GM19240 (cell line): ENCODE results near the gene MAGEA11.
"Not testable (repeated sequence)": the region's sequence is repeated elsewhere in the genome, so short reads cannot be mapped to it uniquely, and the experiment has no call there.

ENCODE experiments used
- DNase-seq: peaks from one replicate; pipeline ENCODE4 v3.0.0; 2011; ENCODE audit warnings: low spot score; ENCODE audit not compliant: insufficient read length

The MAGEA11 gene, protein sequence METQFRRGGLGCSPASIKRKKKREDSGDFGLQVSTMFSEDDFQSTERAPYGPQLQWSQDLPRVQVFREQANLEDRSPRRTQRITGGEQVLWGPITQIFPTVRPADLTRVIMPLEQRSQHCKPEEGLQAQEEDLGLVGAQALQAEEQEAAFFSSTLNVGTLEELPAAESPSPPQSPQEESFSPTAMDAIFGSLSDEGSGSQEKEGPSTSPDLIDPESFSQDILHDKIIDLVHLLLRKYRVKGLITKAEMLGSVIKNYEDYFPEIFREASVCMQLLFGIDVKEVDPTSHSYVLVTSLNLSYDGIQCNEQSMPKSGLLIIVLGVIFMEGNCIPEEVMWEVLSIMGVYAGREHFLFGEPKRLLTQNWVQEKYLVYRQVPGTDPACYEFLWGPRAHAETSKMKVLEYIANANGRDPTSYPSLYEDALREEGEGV

DNA sequence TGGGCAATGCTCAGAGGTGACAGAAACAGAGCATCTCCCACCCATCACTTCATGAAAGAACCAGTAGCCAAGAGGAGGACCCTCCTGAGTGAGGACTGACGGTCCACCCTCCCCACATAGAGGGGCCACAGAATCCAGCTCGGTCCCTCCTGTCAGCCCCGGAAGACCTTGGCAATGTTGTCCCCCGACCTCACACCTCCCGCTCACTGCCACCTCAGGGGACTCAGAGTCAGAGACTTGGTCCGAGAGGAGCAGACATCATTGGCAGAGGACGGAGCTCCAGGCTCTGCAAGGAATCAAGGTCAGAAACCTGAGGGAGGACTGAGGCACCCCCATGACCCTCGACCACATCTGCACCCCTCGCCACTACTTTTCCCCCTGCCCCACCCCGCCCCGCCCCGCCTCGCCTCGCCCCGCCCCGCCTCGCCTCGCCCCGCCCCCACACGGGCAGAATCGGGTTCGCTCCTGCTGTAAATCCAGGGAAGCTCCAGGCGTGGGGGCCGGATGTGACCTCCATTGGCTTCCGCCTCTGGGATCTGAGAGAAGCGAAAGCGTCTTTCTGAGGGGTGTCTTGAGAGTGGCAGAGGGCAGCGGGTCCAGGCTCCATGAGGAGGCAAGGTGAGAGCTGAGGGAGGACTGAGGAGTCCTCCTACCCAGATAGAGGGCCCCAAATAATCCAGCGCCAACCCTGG lies at the start of gene MAGEA11:
Gene MAGEA11, plus strand, starts transcription at position 516 of the 692 bp plus-strand sequence. CDS start 1,100 bp downstream, outside the sequence.
- no peak for DNase-seq

DNA sequence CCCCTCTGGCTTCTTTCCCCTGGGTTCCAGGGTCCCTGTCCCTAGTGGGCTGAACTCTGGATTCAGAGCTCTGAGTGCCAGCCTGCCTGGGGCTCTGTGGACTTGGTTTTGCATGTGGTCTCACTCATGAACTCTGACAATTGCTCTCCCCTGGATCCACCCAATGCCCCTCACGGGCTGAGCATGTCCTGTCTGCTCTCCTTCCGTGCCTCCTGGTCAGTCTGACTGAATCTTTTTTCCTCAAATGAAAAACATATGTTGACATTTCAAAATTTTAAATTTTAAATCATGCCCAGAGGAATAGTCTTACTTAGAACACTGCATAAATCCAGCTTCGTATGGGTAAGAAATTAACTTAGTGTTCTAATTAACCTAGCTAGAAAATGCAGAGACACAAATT lies 36.8 kb upstream of the MAGEA11 start:
- not testable (repeated sequence) for DNase-seq

DNA sequence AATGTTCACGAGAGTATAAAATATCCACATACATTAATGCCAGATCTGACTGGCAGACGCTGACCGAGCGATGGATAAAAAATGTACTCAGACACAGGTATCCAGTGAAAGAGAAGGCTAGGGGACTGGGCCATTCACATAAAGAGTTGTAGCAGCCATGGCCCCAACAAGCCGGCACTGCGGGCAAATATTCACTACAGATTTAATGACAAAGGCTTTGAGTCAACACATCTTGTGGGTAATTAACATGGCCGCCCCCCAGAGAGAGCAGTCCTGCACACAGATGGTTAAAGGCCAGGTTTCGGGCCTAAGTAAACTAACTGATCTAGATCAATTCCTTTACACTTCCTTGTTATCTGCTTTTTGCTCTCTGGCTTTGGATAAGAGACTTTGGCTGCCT lies 36.3 kb upstream of the MAGEA11 start:
- not testable (repeated sequence) for DNase-seq

DNA sequence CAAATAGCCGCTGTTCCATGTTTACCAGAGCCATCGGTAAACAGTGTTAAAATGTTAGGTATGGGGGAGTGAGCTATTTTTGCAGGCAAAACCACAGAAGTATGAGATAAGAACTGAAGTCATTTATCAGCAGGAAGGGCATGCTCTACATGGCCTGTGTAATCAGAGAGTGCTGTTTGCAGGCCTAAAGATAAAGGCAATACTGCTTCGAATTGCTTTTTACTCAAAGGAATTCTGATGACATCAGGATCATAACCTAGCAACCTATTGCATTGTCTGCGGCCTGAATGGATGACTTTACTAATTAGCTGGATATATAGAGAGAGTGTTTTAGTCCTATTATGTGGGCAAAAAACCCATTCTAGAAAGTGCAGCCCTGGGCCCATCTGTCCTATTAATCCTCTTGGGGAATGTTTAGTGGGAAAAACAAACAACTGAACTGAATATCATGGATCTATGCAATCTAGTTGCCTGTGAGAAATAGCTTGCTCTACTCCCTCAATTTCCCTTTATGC lies 32.6 kb upstream of the MAGEA11 start:
- DNase-seq, result not testable (repeated sequence)

DNA sequence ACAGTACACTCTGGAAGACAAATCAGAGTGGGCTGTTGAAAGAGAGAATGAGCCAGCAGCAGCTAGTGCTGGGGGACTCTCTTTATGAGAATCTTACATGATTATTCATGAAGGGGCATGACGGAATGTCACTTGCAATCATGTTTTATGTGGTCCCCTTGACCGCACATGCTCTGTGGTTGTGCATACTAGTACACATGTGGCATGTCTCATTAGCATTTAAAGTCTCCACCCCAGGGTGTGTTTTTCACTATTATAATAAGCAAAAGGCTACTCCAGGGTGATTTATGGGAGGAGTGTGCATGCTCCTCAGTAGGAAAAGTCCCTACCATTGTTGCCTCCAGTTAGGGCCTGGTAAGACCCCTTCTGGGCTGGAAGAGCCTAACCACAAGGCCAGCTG lies 30.7 kb upstream of the MAGEA11 start:
- DNase-seq, result no peak

DNA sequence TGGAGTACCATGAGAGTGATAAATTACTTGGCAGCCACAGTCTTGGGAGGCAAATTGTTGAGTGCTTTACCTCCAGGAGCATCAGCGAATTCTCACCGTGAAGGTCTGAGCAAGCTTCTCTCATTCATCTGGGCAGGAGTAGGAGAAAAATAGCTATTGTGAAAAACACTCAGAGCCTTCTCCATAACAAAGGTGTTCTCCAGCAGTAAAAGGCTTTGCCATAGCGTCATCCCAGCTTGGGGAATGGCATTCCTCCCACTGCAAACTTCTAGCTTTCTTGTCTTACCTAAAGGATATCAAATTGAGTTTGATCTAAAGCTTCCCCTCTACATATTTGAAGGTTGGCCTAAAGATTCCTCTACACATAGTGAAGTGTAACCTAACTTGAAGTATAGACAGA lies 29.8 kb upstream of the MAGEA11 start:
- DNase-seq, result no peak

DNA sequence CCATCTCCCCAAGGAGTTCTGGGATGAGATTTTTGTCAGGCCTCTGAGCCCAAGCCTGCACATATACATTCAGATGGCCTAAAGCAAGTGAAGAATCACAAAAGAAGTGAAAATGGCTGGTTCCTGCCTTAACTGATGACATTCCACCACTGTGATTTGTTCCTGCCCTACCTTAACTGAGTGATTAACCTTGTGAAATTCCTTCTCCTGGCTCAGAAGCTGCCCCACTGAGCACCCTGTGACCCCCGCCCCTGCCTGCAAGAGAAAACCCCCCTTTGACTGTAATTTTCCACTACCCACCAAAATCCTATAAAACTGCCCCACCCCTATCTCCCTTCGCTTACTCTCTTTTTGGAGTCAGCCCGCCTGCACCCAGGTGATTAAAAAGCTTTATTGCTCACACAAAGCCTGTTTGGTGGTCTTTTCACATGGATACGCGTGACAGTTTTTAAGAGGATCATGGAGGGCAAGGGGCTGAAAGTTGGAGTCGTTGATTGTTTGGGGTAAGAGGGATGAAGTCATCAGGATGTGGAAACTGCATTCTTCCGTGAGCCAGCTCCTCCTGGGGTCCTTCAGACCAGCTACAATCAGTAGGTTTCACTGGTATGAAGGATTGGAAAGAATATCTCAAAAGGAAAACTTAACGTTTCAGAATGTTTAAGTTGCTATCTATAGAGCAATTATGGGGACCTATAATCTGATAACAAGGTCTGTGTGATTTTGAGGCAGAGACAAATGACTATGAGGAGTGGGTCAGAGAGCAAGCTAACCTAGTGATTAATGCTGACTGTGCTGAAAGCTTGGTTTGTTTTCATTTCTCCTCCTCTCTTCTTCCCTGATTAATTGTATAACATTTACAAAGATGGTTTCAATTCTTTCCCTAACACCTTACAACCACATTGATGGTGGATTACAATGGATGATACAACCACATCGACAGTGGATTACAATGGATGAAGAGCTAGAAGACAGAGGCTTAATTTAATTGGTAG lies 28.6 kb upstream of the MAGEA11 start:
- DNase-seq, result no peak

DNA sequence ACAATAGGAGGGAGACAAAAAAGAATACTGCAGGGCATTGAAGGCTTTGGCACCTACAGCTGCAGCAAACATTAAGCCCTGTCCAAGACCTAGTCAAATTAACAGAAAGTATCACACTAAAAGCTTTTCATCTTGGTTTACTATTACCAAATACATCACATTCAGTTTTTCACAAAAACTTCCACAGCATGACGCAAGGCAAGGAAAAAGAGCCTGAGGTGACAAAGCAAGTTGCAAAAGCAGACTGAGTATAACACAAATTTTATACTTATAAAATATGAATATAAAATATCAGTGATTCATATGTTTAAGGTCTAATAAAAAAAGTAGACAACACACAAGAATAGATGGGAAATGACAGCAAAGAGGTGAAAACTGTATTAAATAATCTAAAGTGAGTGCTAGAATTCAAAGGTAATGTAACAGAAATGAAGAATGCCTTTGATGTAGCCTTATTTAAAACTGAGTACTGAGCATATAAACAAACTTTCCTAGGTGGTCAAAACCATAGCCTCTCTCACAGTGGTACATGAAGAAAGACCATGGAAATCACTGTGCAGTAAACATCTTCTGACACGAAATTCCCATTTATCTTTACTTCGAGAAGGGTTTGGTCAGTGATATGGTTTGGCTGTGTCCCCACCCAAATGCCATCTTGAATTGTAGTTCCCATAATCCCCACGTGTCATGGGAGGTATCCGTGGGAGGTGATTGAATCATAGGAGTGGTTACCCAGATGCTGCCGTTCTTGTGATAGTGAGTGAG lies 27.7 kb upstream of the MAGEA11 start:
- DNase-seq, result no peak

DNA sequence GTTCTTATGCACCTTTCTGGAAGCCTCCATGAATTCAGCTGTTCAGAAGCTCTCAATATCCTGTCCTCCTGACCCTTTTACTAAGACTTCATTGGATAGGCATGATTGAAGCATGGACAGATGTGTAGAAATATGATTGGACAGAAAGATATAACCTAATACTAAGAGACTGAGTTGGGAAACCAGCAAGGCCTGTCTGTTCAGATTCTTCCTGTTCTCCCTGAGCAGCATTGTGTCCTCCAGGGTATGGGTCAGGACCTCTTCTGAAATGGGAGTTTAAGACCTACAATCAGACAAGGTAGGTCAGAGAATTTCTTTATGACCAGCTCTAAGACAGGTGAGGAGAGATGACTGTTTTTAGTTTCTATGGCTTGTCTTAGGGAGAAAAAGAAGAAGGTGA lies 23.9 kb upstream of the MAGEA11 start:
- DNase-seq, result no peak

DNA sequence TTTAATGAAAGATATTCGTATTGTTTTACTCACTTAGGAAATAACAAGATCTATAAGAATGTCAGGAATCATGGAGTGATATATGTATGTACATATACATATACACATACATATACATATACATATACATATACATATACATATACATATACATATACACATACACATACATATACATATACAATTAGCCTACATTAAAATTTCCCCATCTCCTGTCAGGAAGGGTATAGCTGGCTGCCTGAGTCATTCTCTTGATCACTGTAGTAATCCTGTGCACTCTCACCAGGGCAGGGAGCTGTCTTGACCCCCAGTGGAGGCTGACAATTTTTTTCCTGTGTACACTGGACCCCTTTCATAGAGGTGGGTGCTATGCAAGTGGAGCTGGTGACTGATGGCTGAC lies 23.3 kb upstream of the MAGEA11 start:
- DNase-seq, result no peak

DNA sequence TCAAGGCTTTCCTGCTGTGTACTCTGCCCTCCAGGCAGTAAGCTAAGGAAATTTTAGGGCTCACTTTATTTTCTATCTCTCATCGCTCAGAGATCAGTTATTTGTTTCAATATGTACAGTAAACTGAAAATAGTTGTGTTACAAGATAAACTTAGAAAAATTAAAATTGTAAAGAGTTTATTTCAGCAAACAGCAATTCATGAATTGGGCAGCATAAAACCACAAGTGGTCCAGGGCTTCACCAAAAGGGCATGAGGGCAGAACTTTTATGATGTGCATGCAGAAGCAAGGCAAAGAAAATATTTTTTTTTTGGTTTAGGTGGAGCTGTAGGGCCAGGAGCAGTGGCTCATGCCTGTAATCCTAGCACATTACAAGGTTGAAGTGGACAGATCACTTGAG lies 20.1 kb upstream of the MAGEA11 start:
- no peak for DNase-seq

DNA sequence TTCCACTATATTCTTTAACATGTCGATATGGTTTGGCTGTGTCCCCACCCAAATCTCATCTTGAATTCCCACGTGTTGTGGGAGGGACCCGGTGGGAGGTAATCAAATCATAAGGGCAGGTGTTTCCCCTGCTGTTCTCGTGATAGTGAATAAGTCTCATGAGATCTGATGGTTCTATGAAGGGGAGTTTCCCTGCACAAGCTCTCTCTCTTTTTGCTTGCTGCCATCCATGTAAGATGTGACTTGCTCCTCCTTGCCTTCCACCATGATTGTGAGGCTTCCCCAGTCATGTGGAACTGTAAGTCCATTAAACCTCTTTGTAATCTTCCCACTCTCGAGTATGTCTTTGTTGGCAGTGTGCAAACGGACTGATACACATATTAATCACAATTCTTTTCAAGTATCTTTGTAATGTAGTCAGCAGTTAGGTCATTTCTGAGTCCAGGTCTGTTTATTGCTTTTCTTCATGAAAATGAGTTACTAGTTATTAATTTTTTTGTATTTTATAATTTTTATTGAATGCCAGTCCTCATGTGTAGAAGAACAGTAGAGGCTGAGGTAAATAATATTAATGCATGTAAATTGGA lies 19.1 kb upstream of the MAGEA11 start:
- DNase-seq, result not testable (repeated sequence)

DNA sequence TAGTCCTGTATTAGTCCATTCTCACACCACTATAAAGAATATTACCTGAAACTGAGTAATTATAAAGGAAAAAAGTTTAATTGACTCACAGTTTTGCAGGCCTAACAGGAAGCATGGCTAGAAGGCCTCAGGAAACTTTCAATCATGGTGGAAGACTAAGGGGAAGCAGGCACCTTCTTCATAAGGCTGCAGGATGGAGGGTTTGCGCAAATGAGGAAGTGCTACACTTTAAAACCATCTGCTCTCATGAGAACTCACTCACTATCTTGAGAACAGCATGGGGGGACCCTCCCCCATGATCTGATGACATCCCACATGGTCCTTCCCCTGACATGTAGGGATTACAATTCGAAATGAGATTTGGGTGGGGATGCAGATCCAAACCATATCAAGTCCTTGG lies 12.1 kb upstream of the MAGEA11 start:
- no peak for DNase-seq

DNA sequence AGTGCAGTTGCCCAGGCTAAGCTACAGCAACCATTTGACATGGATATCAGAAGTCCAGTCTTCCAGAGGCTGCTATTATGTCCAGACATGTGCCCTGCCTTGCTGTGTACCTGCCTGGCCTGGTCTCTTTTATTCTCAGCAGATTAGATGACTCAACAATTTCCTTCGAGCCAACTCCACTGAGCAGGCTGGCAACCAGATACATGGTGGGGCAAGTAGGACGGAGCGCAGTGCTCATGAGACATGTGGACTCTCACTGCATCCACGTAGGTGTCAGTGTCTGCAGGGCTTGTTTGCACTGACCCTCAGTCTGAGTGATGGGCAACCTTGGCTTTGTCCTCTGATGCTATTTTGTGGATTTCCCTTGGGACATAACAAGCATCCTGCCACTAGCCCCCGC lies 7.2 kb upstream of the MAGEA11 start:
- no peak for DNase-seq

DNA sequence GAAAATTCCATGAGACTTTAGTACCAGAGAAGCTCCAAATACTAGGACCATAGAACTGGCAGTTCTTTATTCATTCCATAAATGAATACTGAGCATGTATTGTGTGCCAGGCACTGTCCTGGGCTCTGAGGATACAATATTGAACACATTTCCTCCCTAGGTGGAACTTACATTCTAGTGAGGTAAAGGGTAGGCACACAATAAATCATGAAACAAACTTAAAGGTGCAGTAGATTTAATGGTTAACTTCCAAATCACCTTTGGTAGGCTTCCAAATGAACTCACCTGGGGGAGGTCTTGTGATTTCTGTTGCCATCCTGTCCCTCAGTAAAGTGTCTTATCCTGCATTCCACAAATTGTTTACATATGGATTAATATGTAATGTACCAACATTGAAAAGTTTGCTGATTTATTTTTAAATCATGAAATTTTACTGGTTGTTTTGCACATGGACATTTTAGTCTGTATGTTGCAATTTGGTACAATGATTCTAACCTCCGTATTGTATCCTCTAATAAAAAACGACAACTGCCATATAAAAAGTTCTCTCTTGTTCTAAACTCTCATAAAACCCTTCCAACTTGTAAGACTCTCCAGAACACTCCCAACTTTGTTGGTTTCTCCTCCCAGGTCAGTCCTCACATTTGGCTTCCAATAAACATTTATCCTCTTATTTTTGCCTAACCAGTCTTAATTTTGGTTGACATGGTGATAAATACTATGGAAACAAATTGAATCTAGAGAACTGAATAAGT lies 4.5 kb upstream of the MAGEA11 start:
- no peak for DNase-seq

DNA sequence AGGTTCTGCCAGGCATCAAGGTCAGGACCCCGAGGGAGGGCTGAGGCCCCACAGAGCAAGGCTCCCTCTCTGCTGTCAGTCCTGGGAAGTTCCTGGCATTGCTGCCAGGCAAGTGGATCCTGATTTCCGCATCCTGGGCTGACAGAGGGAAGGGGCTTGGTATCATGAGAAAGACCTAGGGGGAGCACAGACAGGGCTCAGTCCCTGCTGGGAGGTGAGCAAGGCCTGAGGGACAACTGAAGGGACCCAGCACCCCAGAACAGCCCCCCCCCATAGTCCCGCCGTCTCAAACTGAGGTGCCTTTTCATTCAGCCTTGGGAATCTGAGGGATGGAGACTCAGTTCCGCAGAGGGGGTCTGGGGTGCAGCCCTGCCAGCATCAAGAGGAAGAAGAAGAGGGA lies 971 bp downstream of the MAGEA11 start:
- no peak for DNase-seq

DNA sequence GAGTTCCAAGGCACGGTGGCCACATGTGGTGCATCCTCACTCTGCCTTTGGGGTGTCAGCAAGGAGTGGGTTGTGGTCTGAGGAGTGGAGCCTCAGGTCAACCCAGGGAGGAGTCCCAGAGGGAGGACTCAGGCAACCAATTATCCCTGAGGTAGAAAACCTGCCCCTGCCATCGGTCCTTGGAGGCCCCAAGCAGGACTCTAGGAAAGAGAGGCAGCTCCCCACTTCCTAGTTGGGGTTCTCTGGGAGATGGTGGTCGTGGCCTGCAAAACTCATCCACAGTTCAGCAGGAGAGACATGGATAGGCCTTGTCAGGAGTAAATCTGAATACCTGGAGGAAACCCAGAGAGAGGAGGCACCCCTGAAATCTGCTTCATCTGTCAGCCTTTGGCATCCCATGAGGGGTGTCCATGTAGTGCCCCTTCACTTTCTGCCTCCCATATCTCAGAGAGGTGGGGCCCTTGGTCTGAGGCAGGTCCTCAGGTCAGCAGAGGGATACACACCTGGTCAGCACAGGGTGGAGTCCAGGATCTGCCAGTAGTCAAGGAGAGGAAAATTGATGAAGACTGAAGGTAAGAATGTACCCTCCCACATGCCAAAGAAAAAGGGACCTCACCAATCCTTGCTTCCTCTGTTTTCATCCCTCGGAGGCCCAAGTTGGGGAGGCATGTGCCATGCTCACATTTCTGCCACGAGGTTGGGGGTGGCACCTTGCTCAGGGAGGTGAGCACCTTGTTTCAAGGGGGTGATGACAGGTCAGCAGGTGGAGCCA lies 1.6 kb downstream of the MAGEA11 start:
- no peak for DNase-seq

DNA sequence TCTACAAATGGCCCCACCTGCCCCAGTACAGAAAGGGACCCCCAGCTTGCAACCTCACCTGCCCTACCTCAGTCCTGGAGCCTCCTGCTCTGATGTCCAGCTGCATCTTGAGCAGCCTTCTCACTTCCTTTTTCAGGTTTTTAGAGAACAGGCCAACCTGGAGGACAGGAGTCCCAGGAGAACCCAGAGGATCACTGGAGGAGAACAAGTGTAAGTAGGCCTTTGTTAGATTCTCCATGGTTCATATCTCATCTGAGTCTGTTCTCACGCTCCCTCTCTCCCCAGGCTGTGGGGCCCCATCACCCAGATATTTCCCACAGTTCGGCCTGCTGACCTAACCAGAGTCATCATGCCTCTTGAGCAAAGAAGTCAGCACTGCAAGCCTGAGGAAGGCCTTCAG lies 3.6 kb downstream of the MAGEA11 start:
- DNase-seq, result no peak

DNA sequence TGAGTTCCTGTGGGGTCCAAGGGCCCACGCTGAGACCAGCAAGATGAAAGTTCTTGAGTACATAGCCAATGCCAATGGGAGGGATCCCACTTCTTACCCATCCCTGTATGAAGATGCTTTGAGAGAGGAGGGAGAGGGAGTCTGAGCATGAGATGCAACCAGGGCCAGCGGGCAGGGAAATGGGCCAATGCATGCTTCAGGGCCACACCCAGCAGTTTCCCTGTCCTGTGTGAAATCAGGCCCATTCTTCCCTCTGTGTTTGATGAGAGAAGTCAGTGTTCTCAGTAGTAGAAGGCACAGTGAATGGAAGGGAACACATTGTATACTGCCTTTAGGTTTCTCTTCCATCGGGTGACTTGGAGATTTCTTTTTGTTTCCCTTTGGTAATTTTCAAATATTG lies 4.8 kb downstream of the MAGEA11 start:
- DNase-seq, result no peak
